Kidney (tissue), 14 donors: ENCODE results near the gene CFAP100. TPM values are rescaled to one million over a fixed set of nuclear protein-coding genes. Genes with fewer than 3 reads are reported as not detected.

Experiments
- DNase-seq, 5 donors: peaks; one replicate each; pipeline ENCODE4 v3.0.0-alpha.2; 2013 to 2020
- FAIRE-seq: peaks from 2 replicates; lab custom pipeline; 2012; peaks lifted over from hg19 to GRCh38; lab: Jason Lieb, UNC
- H3K27ac ChIP-seq, 2 donors: one replicate each; pipeline ENCODE4 v1.7.0; 2013; ENCODE audit warnings: low read depth in 2 of 2, low read length in 2 of 2, inconsistent platforms in 1 of 2
- H3K27me3 ChIP-seq: one replicate; pipeline ENCODE4 v1.7.1; 2013; ENCODE audit warnings: low read length, inconsistent platforms; ENCODE audit not compliant: control insufficient read depth, insufficient read depth
- H3K36me3 ChIP-seq, 3 donors: one replicate each; pipeline versions ENCODE4 v1.7.0 to v1.7.1; 2013; ENCODE audit warnings: low read length in 3 of 3, control low read depth in 1 of 3, inconsistent platforms in 1 of 3; ENCODE audit not compliant: insufficient read depth in 3 of 3, control insufficient read depth in 2 of 3
- H3K4me1 ChIP-seq, 3 donors: one replicate each; pipeline versions ENCODE4 v1.7.0 to v1.7.1; 2013; ENCODE audit warnings: low read length in 3 of 3, inconsistent platforms in 1 of 3, low read depth in 1 of 3; ENCODE audit not compliant: control insufficient read depth in 2 of 3, insufficient read depth in 2 of 3
- H3K4me3 ChIP-seq, 3 donors: one replicate each; pipeline versions ENCODE4 v1.7.0 to v1.8.1; 2013; ENCODE audit warnings: low read length in 3 of 3, control low read depth in 1 of 3, inconsistent platforms in 1 of 3
- H3K9ac ChIP-seq, 3 donors: one replicate each; pipeline versions ENCODE4 v1.7.0 to v1.7.1; 2013; ENCODE audit warnings: low read length in 3 of 3, control low read depth in 1 of 3, inconsistent platforms in 1 of 3
- H3K9me3 ChIP-seq, 3 donors: one replicate each; pipeline versions ENCODE4 v1.7.0 to v1.7.1; 2013; ENCODE audit warnings: low read length in 3 of 3, control low read depth in 1 of 3, inconsistent platforms in 1 of 3; ENCODE audit not compliant: control insufficient read depth in 2 of 3, insufficient read depth in 1 of 3
- CTCF ChIP-seq: IDR thresholded peaks from 3 replicates; pipeline ENCODE4 v1.5.1; 2012; ENCODE audit warnings: mild to moderate bottlenecking, moderate library complexity, borderline replicate concordance; ENCODE audit not compliant: insufficient read depth; ENCODE audit errors: extremely low read depth
- intact Hi-C: fragments of 100-400 bp; cut with DNase I; formaldehyde crosslinking; loops from one replicate; pipeline ENCODE4 v1.11.1; 2022
- polyA plus RNA-seq: library from polyadenylated mRNA; stranded (reverse); fragments of 350-450 nt; fragmentation: Illumina TruSeq; extraction: RNeasy Lipid Tissue Mini Kit (QIAGEN cat#74804); gene quantifications from one replicate; pipeline ENCODE4 v1.2.3, GENCODE V29; 2014; ENCODE audit warnings: low read depth, low replicate concordance; ENCODE audit not compliant: insufficient read depth
- total RNA-seq: library from RNA; stranded (reverse); fragmentation: NEBNext Ultra II Directional; extraction: Animal tissue kit (Norgen Biotek cat#: 25700); gene quantifications from one replicate; pipeline ENCODE4 v1.2.1, GENCODE V29; 2021
- donor health status: control.
- donor health status: control.
- donor health status: control.
- donor health status: control.
- donor health status: control.
- donor health status: DM: yes; HTN: yes; CAD: no.
- donor health status: Normal renal cell carcinoma (clear cell type).

Gene CFAP100
- total and polyA plus RNA-seq, 2 donors from 2014 or later, result 0.60 TPM; not detected in 1

DNA sequence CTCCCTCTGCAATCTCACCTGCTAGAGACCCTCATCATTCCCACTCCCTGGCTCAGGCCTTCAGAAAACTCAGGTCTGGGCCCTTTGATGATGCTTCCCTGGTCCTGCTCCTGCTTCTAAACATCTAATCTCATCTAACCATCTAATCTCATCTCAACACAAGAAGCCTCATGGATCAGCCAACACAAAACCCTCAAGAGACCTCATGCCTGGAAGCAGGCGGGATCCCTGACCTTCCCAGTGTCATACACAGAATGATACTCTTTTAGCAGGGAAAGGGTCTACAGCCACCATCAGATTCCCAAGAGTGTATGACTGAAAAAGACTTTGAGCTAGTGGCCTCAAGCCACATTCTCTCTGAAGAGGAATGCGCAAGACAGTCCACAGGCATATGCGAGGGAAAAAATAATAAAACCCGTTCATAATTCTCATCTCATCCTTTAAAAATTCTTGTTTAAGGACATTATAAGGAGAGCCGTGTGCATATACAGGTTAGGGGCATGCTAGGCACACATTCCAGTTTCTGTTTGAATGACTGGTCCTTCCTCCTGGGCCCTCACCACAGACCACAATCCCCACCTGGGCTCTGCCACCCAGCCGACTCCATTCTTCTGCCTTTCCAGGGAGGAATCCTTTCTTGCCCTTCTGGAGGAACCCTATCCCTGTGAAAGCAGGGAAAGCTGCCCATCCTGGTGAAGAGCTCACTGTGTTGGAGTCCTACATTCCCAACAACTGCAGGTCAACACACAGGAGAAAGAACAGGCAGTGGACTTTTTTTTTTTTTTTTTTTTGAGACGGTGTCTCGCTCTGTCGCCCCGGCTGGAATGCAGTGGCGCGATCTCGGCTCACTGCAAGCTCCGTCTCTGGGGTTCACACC, 78.8 kb downstream of the CFAP100 start:
- TF ChIP-seq CTCF, result no peak
- FAIRE-seq (no peak), DNase-seq (peak in 2 of 5 donors; percentile 39 to 41)
- H3K9me3 ChIP-seq, result no peaks in the 10 kb centered on the region
- no peaks in the 10 kb centered on the region for H3K27me3 ChIP-seq
- H3K36me3 ChIP-seq, result peaks cover 11 to 31% (median 23%) of the 10 kb centered on the region in 3 donors
- peak overlapping the region in 1 of 3 donors; percentile 17 for H3K9ac ChIP-seq
- H3K27ac ChIP-seq, result peak overlapping the region in 1 of 2 donors; percentile 35
- intact Hi-C loops, result no loop called here
- H3K4me1 ChIP-seq, result peaks cover 5 to 25% (median 16%) of the 10 kb centered on the region in 3 donors
- H3K4me3 ChIP-seq, result peak overlapping the region in 2 of 3 donors; percentile 36 to 60

GRCh38 chr3:126474498-126475412, 80.0 kb downstream of the CFAP100 start:
- intact Hi-C loops, result no loop called here
- Histone ChIP-seq H3K27me3 (no peaks in the 10 kb centered on the region), H3K4me1 (peaks cover 5 to 25% (median 16%) of the 10 kb centered on the region in 3 donors), H3K9ac (peak overlapping the region; percentile 62 to 81 (median 74)), H3K36me3 (peaks cover 11 to 19% (median 11%) of the 10 kb centered on the region in 3 donors), H3K9me3 (no peaks in the 10 kb centered on the region), H3K27ac (peak overlapping the region; percentile 87 to 88), H3K4me3 (peak overlapping the region; percentile 68 to 87 (median 76))
- TF ChIP-seq CTCF, result no peak
- FAIRE-seq (no peak), DNase-seq (peak; percentile 44 to 89 (median 72))

DNA sequence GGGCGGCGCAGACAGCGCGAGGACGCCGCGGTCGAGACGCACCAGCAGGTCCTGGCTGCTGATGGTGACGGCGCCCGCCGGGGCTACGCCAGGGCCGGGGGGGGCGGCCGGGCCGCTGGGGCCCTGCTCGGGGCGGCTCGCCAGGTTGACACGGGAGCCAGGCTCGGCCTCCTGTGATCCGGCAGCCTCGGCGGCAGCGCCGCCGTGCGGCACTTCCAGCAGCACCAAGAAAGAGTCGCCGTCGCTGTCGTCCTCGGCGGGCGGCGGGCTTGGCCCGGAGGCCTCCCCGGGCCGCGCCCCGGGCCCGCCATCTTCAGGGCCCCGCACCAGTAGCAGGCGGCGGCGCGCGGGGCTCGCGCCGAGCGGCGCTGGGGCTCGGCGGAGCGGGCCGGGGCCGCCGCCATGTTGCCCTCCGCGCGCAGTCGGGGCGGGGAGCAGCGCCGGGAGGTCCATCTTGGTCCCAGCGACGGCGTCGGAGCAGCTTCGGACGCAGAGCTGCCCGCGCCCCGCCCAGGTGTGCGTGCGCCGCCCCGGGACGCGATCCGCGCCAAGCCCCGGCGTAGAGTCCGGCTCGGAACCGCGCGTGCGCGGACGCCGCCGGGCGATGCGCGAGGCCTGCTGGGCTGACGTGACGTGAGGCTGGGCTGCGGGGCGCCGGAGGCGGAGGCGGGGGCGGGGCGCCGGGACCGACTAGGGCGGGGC, 80.9 kb downstream of the CFAP100 start, which contains the start of gene ZXDC:
ZXDC (minus strand) TSS at position 479 of the 702 bp plus-strand sequence; CDS start at position 453, 26 bp downstream.
- Histone ChIP-seq H3K9ac (peak within 1 kb of the TSS; percentile 74 to 91 (median 81)), H3K4me3 (peak within 1 kb of the TSS; percentile 76 to 94 (median 89)), H3K36me3 (peaks cover 3 to 11% (median 6%) of the 10 kb centered on the region in 3 donors), H3K27me3 (no peaks in the 10 kb centered on the region), H3K4me1 (peaks cover 5 to 25% (median 16%) of the 10 kb centered on the region in 3 donors), H3K27ac (peak within 1 kb of the TSS; percentile 90 to 92), H3K9me3 (no peaks in the 10 kb centered on the region)
- FAIRE-seq, result no peak
- intact Hi-C loops, result no loop called here
- TF ChIP-seq CTCF, result peak; percentile 38
- DNase-seq, result peak; percentile 93 to 99 (median 97)
